ENCODE data around the gene CRACDL.
"Not testable (repeated sequence)": the region's sequence is repeated elsewhere in the genome, so short reads cannot be mapped to it uniquely, and the experiment has no call there.

The CRACDL gene

GRCh38 chr2:98907966-98908905, 27.8 kb downstream of the CRACDL start:
- DNase-seq (ENCODE audit: low read depth) = no peak

GRCh38 chr2:98907385-98907784, 28.6 kb downstream of the CRACDL start:
- no peak for DNase-seq (ENCODE audit: low read depth)

GRCh38 chr2:98903767-98904485, 32.1 kb downstream of the CRACDL start:
- DNase-seq (ENCODE audit: low read depth) = no peak

GRCh38 chr2:98903064-98903355, 33.0 kb downstream of the CRACDL start:
- DNase-seq (ENCODE audit: low read depth) = no peak

GRCh38 chr2:98902209-98903063, 33.6 kb downstream of the CRACDL start:
- DNase-seq (ENCODE audit: low read depth) = no peak

- no peak for DNase-seq (ENCODE audit: low read depth)
Measured at GRCh38 chr2:98901702-98902101, 34.3 kb downstream of the CRACDL start.

GRCh38 chr2:98901291-98901690, 34.7 kb downstream of the CRACDL start:
- no peak for DNase-seq (ENCODE audit: low read depth)

- DNase-seq (ENCODE audit: low read depth) = no peak
Measured at GRCh38 chr2:98900721-98901120, 35.3 kb downstream of the CRACDL start.

- DNase-seq (ENCODE audit: low read depth) = not testable (repeated sequence)
Measured at GRCh38 chr2:98899703-98900078, 36.3 kb downstream of the CRACDL start.

- DNase-seq (ENCODE audit: low read depth) = no peak
Measured at GRCh38 chr2:98899041-98899702, 36.9 kb downstream of the CRACDL start.

- DNase-seq (ENCODE audit: low read depth) = no peak
Measured at GRCh38 chr2:98898423-98898841, 37.6 kb downstream of the CRACDL start.

GRCh38 chr2:98897746-98898145, 38.3 kb downstream of the CRACDL start:
- DNase-seq (ENCODE audit: low read depth) = no peak

- no peak for DNase-seq (ENCODE audit: low read depth)
Measured at GRCh38 chr2:98896944-98897343, 39.1 kb downstream of the CRACDL start.

- DNase-seq (ENCODE audit: low read depth) = no peak
Measured at GRCh38 chr2:98896416-98896815, 39.6 kb downstream of the CRACDL start.

- DNase-seq (ENCODE audit: low read depth) = no peak
Measured at GRCh38 chr2:98895901-98896300, 40.1 kb downstream of the CRACDL start.

- no peak for DNase-seq (ENCODE audit: low read depth)
Measured at GRCh38 chr2:98895221-98895620, 40.8 kb downstream of the CRACDL start.

GRCh38 chr2:98894331-98895000, 41.6 kb downstream of the CRACDL start:
- DNase-seq (ENCODE audit: low read depth) = no peak

- DNase-seq (ENCODE audit: low read depth) = no peak
Measured at GRCh38 chr2:98893911-98894321, 42.1 kb downstream of the CRACDL start.

GRCh38 chr2:98892871-98893270, 43.2 kb downstream of the CRACDL start:
- no peak for DNase-seq (ENCODE audit: low read depth)

GRCh38 chr2:98891591-98891990, 44.4 kb downstream of the CRACDL start:
- DNase-seq (ENCODE audit: low read depth) = no peak

- DNase-seq (ENCODE audit: low read depth) = no peak
Measured at GRCh38 chr2:98886066-98886554, 49.9 kb downstream of the CRACDL start.

All from EH (cell line).